HG03439 (cell line): ENCODE data around the gene RAMP3.
"Not testable (repeated sequence)": the region's sequence is repeated elsewhere in the genome, so short reads cannot be mapped to it uniquely, and the experiment has no call there.

Experiments
- ATAC-seq: cut with Tn5 transposase; IDR thresholded peaks from one replicate; pipeline ENCODE4 v1.9.1; 2021; ENCODE audit warnings: mild to moderate bottlenecking, moderate library complexity; ENCODE audit not compliant: unreplicated experiment

The RAMP3 gene

GRCh38 chr7:45131891-45132290, 25.7 kb upstream of the RAMP3 start:
- ATAC-seq = no peak

GRCh38 chr7:45132708-45133320, 24.8 kb upstream of the RAMP3 start:
- no peak for ATAC-seq

GRCh38 chr7:45133352-45133751, 24.2 kb upstream of the RAMP3 start:
- no peak for ATAC-seq

GRCh38 chr7:45133877-45134276, 23.7 kb upstream of the RAMP3 start:
- no peak for ATAC-seq

GRCh38 chr7:45136106-45137060, 21.2 kb upstream of the RAMP3 start:
- peak; percentile 66 for ATAC-seq

- no peak for ATAC-seq
Measured at GRCh38 chr7:45138433-45139267, 18.9 kb upstream of the RAMP3 start.

GRCh38 chr7:45140827-45141226, 16.8 kb upstream of the RAMP3 start:
- ATAC-seq = no peak

GRCh38 chr7:45143616-45144015, 14.0 kb upstream of the RAMP3 start:
- ATAC-seq = no peak

- ATAC-seq = no peak
Measured at GRCh38 chr7:45145881-45146280, 11.7 kb upstream of the RAMP3 start.

GRCh38 chr7:45146531-45147379, 10.8 kb upstream of the RAMP3 start:
- ATAC-seq = no peak

- ATAC-seq = no peak
Measured at GRCh38 chr7:45147858-45148652, 9.5 kb upstream of the RAMP3 start.

- ATAC-seq = no peak
Measured at GRCh38 chr7:45148653-45148973, 9.0 kb upstream of the RAMP3 start.

GRCh38 chr7:45149606-45150005, 8.0 kb upstream of the RAMP3 start:
- no peak for ATAC-seq

GRCh38 chr7:45150199-45150598, 7.4 kb upstream of the RAMP3 start:
- ATAC-seq = no peak

GRCh38 chr7:45151131-45151684, 6.4 kb upstream of the RAMP3 start:
- no peak for ATAC-seq

- no peak for ATAC-seq
Measured at GRCh38 chr7:45151967-45152366, 5.6 kb upstream of the RAMP3 start.

GRCh38 chr7:45153233-45153632, 4.4 kb upstream of the RAMP3 start:
- no peak for ATAC-seq

- not testable (repeated sequence) for ATAC-seq
Measured at GRCh38 chr7:45153861-45154260, 3.7 kb upstream of the RAMP3 start.

- ATAC-seq = no peak
Measured at GRCh38 chr7:45155357-45155900, 2.2 kb upstream of the RAMP3 start.
